K562 (cell line): ENCODE data around the gene RNF167. TPM values are rescaled to one million over a fixed set of nuclear protein-coding genes. Genes with fewer than 3 reads are reported as not detected.

Source experiments
- CXXC5 ChIP-seq: fragments of 250-450 bp; sonication (Bioruptor Pico); IDR thresholded peaks from 2 replicates; pipeline ENCODE4 v1.8.0; 2022; ENCODE audit warnings: inconsistent platforms, mild to moderate bottlenecking, moderate library complexity
- ESRRB ChIP-seq: fragments of 250-450 bp; sonication (Bioruptor Pico); IDR thresholded peaks from 2 replicates; pipeline ENCODE4 v1.5.0; 2020; ENCODE audit warnings: mild to moderate bottlenecking, moderate library complexity, borderline replicate concordance
- HLTF ChIP-seq: fragments of 450-650 bp; IDR thresholded peaks from 2 replicates; pipeline ENCODE4 v1.6.1; 2016
- KAT8 ChIP-seq: fragments of 450-650 bp; IDR thresholded peaks from 2 replicates; pipeline ENCODE4 v1.6.1; 2016; ENCODE audit warnings: low read depth, mild to moderate bottlenecking
- KLF1 ChIP-seq: fragments of 450-650 bp; IDR thresholded peaks from 2 replicates; pipeline ENCODE4 v1.6.1; 2016; ENCODE audit warnings: missing genetic modification characterization, missing compliant biosample characterization
- MEIS2 ChIP-seq: fragments of 450-650 bp; IDR thresholded peaks from 2 replicates; pipeline ENCODE4 v1.6.1; 2014; ENCODE audit warnings: mild to moderate bottlenecking; ENCODE audit not compliant: partially characterized antibody
- MTA1 ChIP-seq: fragments of 450-650 bp; IDR thresholded peaks from 2 replicates; pipeline ENCODE4 v1.6.1; 2017; ENCODE audit warnings: borderline replicate concordance
- TCF7L2 ChIP-seq: fragments of 150-350 bp; IDR thresholded peaks from 2 replicates; pipeline ENCODE4 v1.6.1; 2016; ENCODE audit warnings: low read depth, mild to moderate bottlenecking, low read length, moderate library complexity
- ZNF274 ChIP-seq: IDR thresholded peaks from 2 replicates; pipeline ENCODE4 v1.6.1; 2011; ENCODE audit warnings: low read depth, mild to moderate bottlenecking, low read length, moderate library complexity, borderline replicate concordance
- ZNF431 ChIP-seq: sonication (generic); formaldehyde crosslinking; IDR thresholded peaks from 2 replicates; pipeline ENCODE4 v1.8.0; 2022; ENCODE audit warnings: mild to moderate bottlenecking, missing genetic modification reagents
- ZNF507 ChIP-seq: conservative IDR thresholded peaks from 2 replicates; pipeline ENCODE4 v1.6.1; 2017; ENCODE audit warnings: missing genetic modification characterization, missing compliant biosample characterization
- ZSCAN32 ChIP-seq: fragments of 450-650 bp; formaldehyde crosslinking; IDR thresholded peaks from 2 replicates; pipeline ENCODE4 v1.4.0; 2020; ENCODE audit warnings: mild to moderate bottlenecking, moderate library complexity
- polyA plus RNA-seq, 8 experiments: library from polyadenylated mRNA; depleted of rRNA in 4 of 8; stranded (reverse) in 5 of 8; unstranded in 3 of 8; fragments of >200 nt; fragmentation: Nextera tagmentation in 2 of 8; fragmentation: Illumina TruSeq in 1 of 8; extraction: Ambion mirVana in 2 of 8; extraction: Trizol in 1 of 8; gene quantifications; 2 replicates each; pipeline versions ENCODE4 v1.2.1 to v1.2.3, GENCODE V29; 2011 to 2014; ENCODE audit warnings: inconsistent platforms in 1 of 8, missing spikeins in 1 of 8
- total RNA-seq, 7 experiments: library from RNA; depleted of rRNA in 6 of 7; stranded (reverse); fragments of >200 nt in 6 of 7; fragmentation: Illumina TruSeq in 2 of 7; extraction: Trizol in 2 of 7; gene quantifications; 2 replicates each; pipeline versions ENCODE4 v1.2.1 to v1.2.3, GENCODE V29; 2011 to 2021; ENCODE audit warnings: low replicate concordance in 1 of 7
- TF ChIP-seq, protein P1 (sequence below): sonication (generic); formaldehyde crosslinking; IDR thresholded peaks from 2 replicates; pipeline ENCODE4 v1.8.0; 2023; ENCODE audit warnings: mild to moderate bottlenecking, missing genetic modification reagents
- TF ChIP-seq, protein P2 (sequence below): fragments of 450-650 bp; formaldehyde crosslinking; IDR thresholded peaks from 2 replicates; pipeline ENCODE4 v1.4.0; 2020; ENCODE audit warnings: mild to moderate bottlenecking, moderate library complexity
- TF ChIP-seq, protein P3 (sequence below): sonication (generic); formaldehyde crosslinking; IDR thresholded peaks from 2 replicates; pipeline ENCODE4 v1.8.0; 2022; ENCODE audit warnings: missing genetic modification reagents, mild to moderate bottlenecking, moderate library complexity, borderline replicate concordance
- TF ChIP-seq, protein P4 (sequence below): fragments of 250-450 bp; sonication (Bioruptor Pico); IDR thresholded peaks from 2 replicates; pipeline ENCODE4 v1.4.0; 2020; ENCODE audit warnings: mild to moderate bottlenecking, moderate library complexity, borderline replicate concordance
- TF ChIP-seq, protein P5 (sequence below): fragments of 450-650 bp; IDR thresholded peaks from 2 replicates; pipeline ENCODE4 v1.6.1; 2016; ENCODE audit warnings: antibody characterized with exemption

Gene RNF167
- total and polyA plus RNA-seq, 9 of the 15 experiments (the other 6 are each of a cell fraction or from before 2014, with no cell fraction given), result 16.5 to 143 (median 45.5) TPM

DNA sequence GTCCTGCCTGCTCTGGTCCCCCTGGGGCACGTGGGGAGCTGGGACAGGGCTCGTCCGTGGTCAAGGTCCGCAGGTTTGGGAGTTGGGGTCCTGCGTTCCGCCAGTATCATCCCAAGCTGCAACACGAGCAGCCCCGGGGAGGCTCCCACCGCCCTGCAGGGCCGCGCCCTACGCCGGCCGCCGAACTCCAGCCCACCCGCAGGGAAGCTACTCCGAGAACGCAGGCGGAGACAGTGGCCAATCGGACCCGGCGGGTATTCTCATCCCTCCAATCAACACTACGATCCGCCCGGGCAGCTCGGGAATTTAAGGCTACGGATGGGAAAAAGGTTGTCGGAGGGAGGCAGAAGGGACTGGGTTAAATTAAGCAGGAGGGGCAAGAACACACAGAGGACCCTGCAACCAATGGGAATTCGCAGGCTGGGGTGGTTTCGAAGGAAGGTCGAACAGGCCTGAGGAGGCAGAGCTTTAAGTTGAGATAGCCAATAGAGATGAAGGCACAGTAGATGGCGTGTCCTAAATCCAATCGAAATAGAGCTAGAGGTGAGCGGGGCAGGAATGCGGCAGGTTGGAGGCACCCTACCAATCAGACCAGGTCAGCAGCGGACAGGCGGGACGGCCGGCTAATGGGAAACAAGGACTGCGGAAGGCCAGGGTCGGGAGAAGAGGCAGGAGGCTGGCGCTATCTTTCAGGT is 26.9 kb downstream of the RNF167 start (continued):
- TF ChIP-seq, protein P1, sequence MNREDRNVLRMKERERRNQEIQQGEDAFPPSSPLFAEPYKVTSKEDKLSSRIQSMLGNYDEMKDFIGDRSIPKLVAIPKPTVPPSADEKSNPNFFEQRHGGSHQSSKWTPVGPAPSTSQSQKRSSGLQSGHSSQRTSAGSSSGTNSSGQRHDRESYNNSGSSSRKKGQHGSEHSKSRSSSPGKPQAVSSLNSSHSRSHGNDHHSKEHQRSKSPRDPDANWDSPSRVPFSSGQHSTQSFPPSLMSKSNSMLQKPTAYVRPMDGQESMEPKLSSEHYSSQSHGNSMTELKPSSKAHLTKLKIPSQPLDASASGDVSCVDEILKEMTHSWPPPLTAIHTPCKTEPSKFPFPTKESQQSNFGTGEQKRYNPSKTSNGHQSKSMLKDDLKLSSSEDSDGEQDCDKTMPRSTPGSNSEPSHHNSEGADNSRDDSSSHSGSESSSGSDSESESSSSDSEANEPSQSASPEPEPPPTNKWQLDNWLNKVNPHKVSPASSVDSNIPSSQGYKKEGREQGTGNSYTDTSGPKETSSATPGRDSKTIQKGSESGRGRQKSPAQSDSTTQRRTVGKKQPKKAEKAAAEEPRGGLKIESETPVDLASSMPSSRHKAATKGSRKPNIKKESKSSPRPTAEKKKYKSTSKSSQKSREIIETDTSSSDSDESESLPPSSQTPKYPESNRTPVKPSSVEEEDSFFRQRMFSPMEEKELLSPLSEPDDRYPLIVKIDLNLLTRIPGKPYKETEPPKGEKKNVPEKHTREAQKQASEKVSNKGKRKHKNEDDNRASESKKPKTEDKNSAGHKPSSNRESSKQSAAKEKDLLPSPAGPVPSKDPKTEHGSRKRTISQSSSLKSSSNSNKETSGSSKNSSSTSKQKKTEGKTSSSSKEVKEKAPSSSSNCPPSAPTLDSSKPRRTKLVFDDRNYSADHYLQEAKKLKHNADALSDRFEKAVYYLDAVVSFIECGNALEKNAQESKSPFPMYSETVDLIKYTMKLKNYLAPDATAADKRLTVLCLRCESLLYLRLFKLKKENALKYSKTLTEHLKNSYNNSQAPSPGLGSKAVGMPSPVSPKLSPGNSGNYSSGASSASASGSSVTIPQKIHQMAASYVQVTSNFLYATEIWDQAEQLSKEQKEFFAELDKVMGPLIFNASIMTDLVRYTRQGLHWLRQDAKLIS (CRISPR knock-in tag), result no peak; the same call in 1 of the 2 replicates
- TF ChIP-seq KAT8 (no peak), ZNF507 (tag) (no peak), ZSCAN32 (no peak), HLTF (no peak), MTA1 (no peak), ZNF431 (0 out of 2 replicates have a peak, but pooled peaks have one; percentile 27), TCF7L2 (no peak), ESRRB (CRISPR knock-in tag) (no peak), CXXC5 (no peak), KLF1 (tag) (0 out of 2 replicates have a peak, but pooled peaks have one; percentile 35), ZNF274 (no peak), MEIS2 (no peak)
- TF ChIP-seq, protein P2, sequence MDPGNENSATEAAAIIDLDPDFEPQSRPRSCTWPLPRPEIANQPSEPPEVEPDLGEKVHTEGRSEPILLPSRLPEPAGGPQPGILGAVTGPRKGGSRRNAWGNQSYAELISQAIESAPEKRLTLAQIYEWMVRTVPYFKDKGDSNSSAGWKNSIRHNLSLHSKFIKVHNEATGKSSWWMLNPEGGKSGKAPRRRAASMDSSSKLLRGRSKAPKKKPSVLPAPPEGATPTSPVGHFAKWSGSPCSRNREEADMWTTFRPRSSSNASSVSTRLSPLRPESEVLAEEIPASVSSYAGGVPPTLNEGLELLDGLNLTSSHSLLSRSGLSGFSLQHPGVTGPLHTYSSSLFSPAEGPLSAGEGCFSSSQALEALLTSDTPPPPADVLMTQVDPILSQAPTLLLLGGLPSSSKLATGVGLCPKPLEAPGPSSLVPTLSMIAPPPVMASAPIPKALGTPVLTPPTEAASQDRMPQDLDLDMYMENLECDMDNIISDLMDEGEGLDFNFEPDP (CRISPR knock-in tag), result no peak
- TF ChIP-seq, protein P3, sequence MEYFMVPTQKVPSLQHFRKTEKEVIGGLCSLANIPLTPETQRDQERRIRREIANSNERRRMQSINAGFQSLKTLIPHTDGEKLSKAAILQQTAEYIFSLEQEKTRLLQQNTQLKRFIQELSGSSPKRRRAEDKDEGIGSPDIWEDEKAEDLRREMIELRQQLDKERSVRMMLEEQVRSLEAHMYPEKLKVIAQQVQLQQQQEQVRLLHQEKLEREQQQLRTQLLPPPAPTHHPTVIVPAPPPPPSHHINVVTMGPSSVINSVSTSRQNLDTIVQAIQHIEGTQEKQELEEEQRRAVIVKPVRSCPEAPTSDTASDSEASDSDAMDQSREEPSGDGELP, result 0 out of 2 replicates have a peak, but pooled peaks have one; percentile 7
- TF ChIP-seq, protein P4, sequence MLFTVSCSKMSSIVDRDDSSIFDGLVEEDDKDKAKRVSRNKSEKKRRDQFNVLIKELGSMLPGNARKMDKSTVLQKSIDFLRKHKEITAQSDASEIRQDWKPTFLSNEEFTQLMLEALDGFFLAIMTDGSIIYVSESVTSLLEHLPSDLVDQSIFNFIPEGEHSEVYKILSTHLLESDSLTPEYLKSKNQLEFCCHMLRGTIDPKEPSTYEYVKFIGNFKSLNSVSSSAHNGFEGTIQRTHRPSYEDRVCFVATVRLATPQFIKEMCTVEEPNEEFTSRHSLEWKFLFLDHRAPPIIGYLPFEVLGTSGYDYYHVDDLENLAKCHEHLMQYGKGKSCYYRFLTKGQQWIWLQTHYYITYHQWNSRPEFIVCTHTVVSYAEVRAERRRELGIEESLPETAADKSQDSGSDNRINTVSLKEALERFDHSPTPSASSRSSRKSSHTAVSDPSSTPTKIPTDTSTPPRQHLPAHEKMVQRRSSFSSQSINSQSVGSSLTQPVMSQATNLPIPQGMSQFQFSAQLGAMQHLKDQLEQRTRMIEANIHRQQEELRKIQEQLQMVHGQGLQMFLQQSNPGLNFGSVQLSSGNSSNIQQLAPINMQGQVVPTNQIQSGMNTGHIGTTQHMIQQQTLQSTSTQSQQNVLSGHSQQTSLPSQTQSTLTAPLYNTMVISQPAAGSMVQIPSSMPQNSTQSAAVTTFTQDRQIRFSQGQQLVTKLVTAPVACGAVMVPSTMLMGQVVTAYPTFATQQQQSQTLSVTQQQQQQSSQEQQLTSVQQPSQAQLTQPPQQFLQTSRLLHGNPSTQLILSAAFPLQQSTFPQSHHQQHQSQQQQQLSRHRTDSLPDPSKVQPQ (CRISPR knock-in tag), result no peak
- TF ChIP-seq, protein P5, sequence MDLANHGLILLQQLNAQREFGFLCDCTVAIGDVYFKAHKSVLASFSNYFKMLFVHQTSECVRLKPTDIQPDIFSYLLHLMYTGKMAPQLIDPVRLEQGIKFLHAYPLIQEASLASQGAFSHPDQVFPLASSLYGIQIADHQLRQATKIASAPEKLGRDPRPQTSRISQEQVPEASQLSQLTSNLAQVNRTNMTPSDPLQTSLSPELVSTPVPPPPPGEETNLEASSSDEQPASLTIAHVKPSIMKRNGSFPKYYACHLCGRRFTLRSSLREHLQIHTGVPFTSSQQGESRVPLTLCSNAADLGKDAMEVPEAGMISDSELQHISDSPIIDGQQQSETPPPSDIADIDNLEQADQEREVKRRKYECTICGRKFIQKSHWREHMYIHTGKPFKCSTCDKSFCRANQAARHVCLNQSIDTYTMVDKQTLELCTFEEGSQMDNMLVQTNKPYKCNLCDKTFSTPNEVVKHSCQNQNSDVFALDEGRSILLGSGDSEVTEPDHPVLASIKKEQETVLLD, result no peak
